GM12891 (cell line): ENCODE measurements around the gene DPEP3.

Experiments
- PAX5 ChIP-seq: IDR thresholded peaks from 2 replicates; pipeline ENCODE4 v1.6.1; 2011; ENCODE audit warnings: low read length, moderate library complexity, mild to moderate bottlenecking; ENCODE audit not compliant: insufficient read depth, severe bottlenecking
- POLR2A ChIP-seq: IDR thresholded peaks from 2 replicates; pipeline ENCODE4 v1.6.1; 2011; ENCODE audit warnings: low read depth, low read length, control low read depth
- POLR2AphosphoS5 ChIP-seq: IDR thresholded peaks from 2 replicates; pipeline ENCODE4 v1.6.1; 2011; ENCODE audit warnings: low read depth, low read length, control low read depth
- POU2F2 ChIP-seq: IDR thresholded peaks from 2 replicates; pipeline ENCODE4 v1.6.1; 2011; ENCODE audit warnings: low read depth, mild to moderate bottlenecking, control low read depth, low read length, moderate library complexity
- SPI1 ChIP-seq: IDR thresholded peaks from 2 replicates; pipeline ENCODE4 v1.6.1; 2011; ENCODE audit warnings: low read depth, low read length, control low read depth
- TAF1 ChIP-seq: IDR thresholded peaks from 2 replicates; pipeline ENCODE4 v1.6.1; 2011; ENCODE audit warnings: low read depth, low read length, control low read depth

GRCh38 chr16:67946966-67947558, 33.2 kb downstream of the DPEP3 start:
- TF ChIP-seq POLR2AphosphoS5 (no peak), POLR2A (no peak), TAF1 (no peak), SPI1 (no peak), PAX5 (no peak), POU2F2 (no peak)
